ENCODE results near the gene CFAP52. TPM values are rescaled to one million over a fixed set of nuclear protein-coding genes. Genes with fewer than 3 reads are reported as not detected.

The CFAP52 gene
- total RNA-seq, 1 donor from 2014 or later = not detected

DNA sequence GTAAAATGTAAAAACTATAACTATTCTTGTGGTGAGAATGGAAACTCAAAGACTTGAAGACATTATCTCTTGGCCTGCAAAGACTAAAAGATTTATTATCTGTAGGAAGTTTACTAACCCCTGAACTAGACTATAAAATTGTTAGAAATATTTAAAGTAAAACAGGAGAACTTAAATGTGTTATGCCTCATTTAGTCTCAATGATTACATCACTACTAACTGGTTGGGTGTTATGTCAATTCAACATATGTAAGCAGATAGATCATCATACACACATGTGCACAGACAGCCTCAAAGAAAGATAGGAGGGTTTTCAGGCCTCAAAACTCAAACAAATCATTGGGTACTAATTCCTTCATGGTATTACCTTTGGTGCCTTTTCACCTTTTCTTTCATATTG lies 8.4 kb upstream of the CFAP52 start:
- H3K4me3 ChIP-seq (ENCODE audit: low read depth, low read length) = no peak overlapping the region
- TF ChIP-seq CTCF (conservative IDR thresholded peaks at IDR 0.05; ENCODE audit: low read depth, low read length) = no peak

DNA sequence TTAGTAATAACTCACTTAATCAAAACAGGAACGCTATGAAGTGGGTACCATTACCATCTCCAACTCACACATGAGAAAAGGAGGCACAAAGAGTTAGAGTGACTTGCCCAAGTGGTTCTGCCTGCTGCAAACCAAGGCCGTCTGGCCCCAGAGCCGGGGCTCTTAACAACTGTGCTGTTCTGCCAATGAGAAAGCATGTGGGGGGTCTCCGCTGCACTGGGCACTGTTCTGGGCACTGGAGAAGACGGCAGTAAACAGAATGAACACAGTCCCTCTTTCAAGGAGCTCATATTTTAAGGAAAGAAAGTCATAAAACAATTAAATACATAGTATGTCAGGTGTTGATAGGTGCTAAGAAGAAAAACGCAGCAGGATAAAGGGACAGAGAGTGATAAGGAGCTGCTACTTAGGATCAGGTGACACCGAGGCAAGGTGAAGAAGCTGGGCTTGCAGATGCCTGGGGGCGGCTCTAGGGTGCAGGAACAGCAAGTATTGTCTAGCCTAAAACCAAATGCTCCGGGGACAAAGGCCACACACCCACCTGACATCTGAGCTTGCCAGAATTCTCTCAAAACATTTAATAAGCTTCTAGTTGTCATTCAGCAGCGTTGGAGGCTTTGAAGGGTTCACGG lies 7.4 kb upstream of the CFAP52 start:
- H3K4me3 ChIP-seq (ENCODE audit: low read depth, low read length) = no peak overlapping the region
- no peak for DNase-seq (ENCODE audit: low read depth)
- TF ChIP-seq CTCF (conservative IDR thresholded peaks at IDR 0.05; ENCODE audit: low read depth, low read length) = no peak

More for the DNA sequence above, 8.4 kb upstream of the CFAP52 start:
- no peak for DNase-seq (ENCODE audit: low read depth)

DNA sequence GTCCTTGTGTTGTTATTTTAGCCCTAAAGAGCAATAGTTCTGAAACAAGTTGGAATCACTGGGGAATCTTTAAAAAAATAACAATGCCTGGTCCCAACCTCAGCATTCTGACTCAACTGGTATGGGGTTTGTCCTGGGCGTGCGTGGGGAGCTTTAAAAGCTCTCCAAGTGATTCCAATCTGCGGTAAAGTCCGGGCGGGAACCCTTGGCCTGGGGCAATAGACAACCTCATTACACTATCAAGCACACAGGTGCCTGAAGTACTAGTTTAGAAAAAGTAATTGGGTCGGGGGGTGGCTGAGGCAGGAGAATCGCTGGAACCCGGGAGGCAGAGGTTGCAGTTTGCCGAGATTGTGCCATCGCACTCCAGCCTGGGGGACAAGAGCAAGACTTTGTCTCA lies 5.2 kb upstream of the CFAP52 start:
- no peak overlapping the region for H3K4me3 ChIP-seq (ENCODE audit: low read depth, low read length)
- DNase-seq (ENCODE audit: low read depth) = no peak
- TF ChIP-seq CTCF (conservative IDR thresholded peaks at IDR 0.05; ENCODE audit: low read depth, low read length) = no peak

GRCh38 chr17:9575381-9576101 lies 901 bp upstream of the CFAP52 start, which contains the start of gene STX8:
Gene STX8, minus strand, starts transcription at chr17:9575820. Its CDS starts 12 bp downstream, at chr17:9575808.
- DNase-seq (ENCODE audit: low read depth) = no peak
- peak within 1 kb of the TSS; percentile 86 for H3K4me3 ChIP-seq (ENCODE audit: low read depth, low read length)
- TF ChIP-seq CTCF (conservative IDR thresholded peaks at IDR 0.05; ENCODE audit: low read depth, low read length) = no peak

DNA sequence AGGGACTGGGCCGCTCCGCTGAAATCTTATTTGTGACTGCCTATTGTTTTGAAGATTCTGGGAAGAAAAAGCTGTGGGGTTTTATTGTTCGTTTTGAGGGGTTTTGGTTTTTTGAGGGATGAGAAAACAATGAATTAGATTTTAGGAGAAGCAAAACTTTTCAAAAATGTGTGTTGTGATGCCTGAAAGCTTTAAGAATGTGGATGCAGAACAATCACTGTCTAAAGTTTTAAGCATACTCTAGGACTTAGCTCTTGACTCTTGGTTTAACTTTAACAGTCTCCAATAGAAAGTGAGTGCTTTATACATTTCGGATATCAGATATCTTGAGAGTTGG lies 899 bp downstream of the CFAP52 start:
- no peak overlapping the region for H3K4me3 ChIP-seq (ENCODE audit: low read depth, low read length)
- no peak for DNase-seq (ENCODE audit: low read depth)
- no peak for TF ChIP-seq CTCF (conservative IDR thresholded peaks at IDR 0.05; ENCODE audit: low read depth, low read length)

DNA sequence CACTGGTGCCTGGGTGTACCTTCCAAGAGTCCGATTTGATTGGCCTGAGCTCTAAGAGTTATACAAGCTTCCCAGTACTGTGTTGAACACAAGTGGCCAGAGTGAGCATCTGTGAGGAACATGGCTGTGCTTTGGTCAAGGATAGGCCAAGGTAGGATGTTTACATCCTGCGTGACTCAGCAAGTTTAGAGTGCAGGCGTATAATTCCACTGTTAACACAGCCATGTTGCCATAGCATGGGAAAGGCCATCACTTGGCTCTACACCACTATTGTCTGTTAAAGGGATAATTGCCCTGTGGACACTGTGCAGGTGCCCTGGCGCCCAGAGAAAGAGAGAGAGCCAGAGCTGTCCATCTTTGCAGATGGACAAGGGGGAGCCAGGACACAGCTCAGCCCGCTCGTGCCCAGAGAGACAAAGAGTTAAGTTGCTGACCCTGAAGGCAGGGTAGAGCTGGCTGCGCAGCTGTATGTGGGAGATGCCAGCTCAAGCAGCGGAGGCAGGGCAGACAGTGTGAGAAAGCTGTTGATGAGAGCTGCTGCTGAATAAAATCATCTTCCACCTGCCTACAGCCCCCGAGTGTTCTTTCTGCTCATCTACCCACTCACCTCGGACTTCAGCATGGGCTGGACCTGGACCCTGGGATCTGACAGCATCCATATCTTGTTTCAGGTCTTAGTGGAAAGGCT lies 11.7 kb downstream of the CFAP52 start:
- no peak for DNase-seq (ENCODE audit: low read depth)
- no peak overlapping the region for H3K4me3 ChIP-seq (ENCODE audit: low read depth, low read length)
- no peak for TF ChIP-seq CTCF (conservative IDR thresholded peaks at IDR 0.05; ENCODE audit: low read depth, low read length)

All from epithelial cell of proximal tubule (primary cell).